Brain microvascular endothelial cell (primary cell): ENCODE results near the gene COL6A2.

Experiments
- DNase-seq: peaks from one replicate; pipeline ENCODE4 v3.0.0-alpha.2; 2020
- H3K27ac ChIP-seq: fragments of 250-450 bp; sonication (Bioruptor Pico); 2 replicates; pipeline ENCODE4 v1.5.1; 2020; ENCODE audit warnings: mild to moderate bottlenecking, moderate library complexity
- H3K27me3 ChIP-seq: fragments of 250-450 bp; sonication (Bioruptor Pico); replicated peaks from 2 replicates; pipeline ENCODE4 v1.5.1; 2020; ENCODE audit warnings: mild to moderate bottlenecking
- H3K36me3 ChIP-seq: fragments of 250-450 bp; sonication (Bioruptor Pico); replicated peaks from 2 replicates; pipeline ENCODE4 v1.5.1; 2020; ENCODE audit warnings: mild to moderate bottlenecking
- H3K4me3 ChIP-seq: 2 replicates; pipeline ENCODE4 v1.5.1; 2011; ENCODE audit warnings: low read depth, mild to moderate bottlenecking, control low read depth, low read length, moderate library complexity
- CTCF ChIP-seq: IDR thresholded peaks from 2 replicates; pipeline ENCODE4 v1.5.1; 2011; ENCODE audit warnings: low read depth, mild to moderate bottlenecking, moderate library complexity, low read length, control low read depth, inconsistent platforms; ENCODE audit errors: missing control alignments
- in situ Hi-C: cut with HindIII; loops from 2 replicates; pipeline ENCODE4 v1.10.0; 2017; ENCODE audit warnings: low sequenced_read_pairs, low pct_ligation_motif_present

Gene COL6A2

GRCh38 chr21:46112725-46113215 is 14.9 kb downstream of the COL6A2 start:
- Histone ChIP-seq H3K27ac (no peak overlapping the region), H3K36me3 (peaks cover 73% of the 10 kb centered on the region), H3K27me3 (no peaks in the 10 kb centered on the region), H3K4me3 (no peak overlapping the region)
- no peak for TF ChIP-seq CTCF
- DNase-seq = no peak
- in situ Hi-C loops = no loop called here

- no peak for TF ChIP-seq CTCF
- Histone ChIP-seq H3K27ac (no peak overlapping the region), H3K4me3 (no peak overlapping the region), H3K27me3 (no peaks in the 10 kb centered on the region), H3K36me3 (peaks cover 82% of the 10 kb centered on the region)
- in situ Hi-C loops = no loop called here
- DNase-seq = no peak
These were observed 15.7 kb downstream of the COL6A2 start for GRCh38 chr21:46113497-46114176.

- Histone ChIP-seq H3K36me3 (peaks cover 90% of the 10 kb centered on the region), H3K27ac (no peak overlapping the region), H3K4me3 (no peak overlapping the region), H3K27me3 (no peaks in the 10 kb centered on the region)
- in situ Hi-C loops = no loop called here
- no peak for DNase-seq
- no peak for TF ChIP-seq CTCF
These were observed 17.1 kb downstream of the COL6A2 start for GRCh38 chr21:46114963-46115362.

GRCh38 chr21:46115441-46116188 is 17.7 kb downstream of the COL6A2 start:
- no peak for DNase-seq
- Histone ChIP-seq H3K27me3 (no peaks in the 10 kb centered on the region), H3K27ac (no peak overlapping the region), H3K4me3 (no peak overlapping the region), H3K36me3 (peaks cover 95% of the 10 kb centered on the region)
- in situ Hi-C loops = no loop called here
- TF ChIP-seq CTCF = no peak

GRCh38 chr21:46116189-46116775 is 18.4 kb downstream of the COL6A2 start:
- H3K27ac ChIP-seq = no peak overlapping the region
- in situ Hi-C loops = no loop called here

More at GRCh38 chr21:46116189-46116775, 18.4 kb downstream of the COL6A2 start:
- Histone ChIP-seq H3K4me3 (no peak overlapping the region), H3K27me3 (no peaks in the 10 kb centered on the region), H3K36me3 (peaks cover 95% of the 10 kb centered on the region)
- TF ChIP-seq CTCF = no peak
- DNase-seq = no peak
